Stomach smooth muscle (tissue), 2 donors: ENCODE data around the gene HMGCLL1.

ENCODE experiments used
- H3K27ac ChIP-seq: one replicate; pipeline ENCODE4 v1.7.0; 2013; ENCODE audit warnings: mild to moderate bottlenecking, low read length, inconsistent platforms
- H3K27me3 ChIP-seq, 2 donors: one replicate each; pipeline ENCODE4 v1.7.0; 2013; ENCODE audit warnings: low read length in 2 of 2; ENCODE audit not compliant: insufficient read depth in 2 of 2, control insufficient read depth in 1 of 2
- H3K36me3 ChIP-seq, 2 donors: one replicate each; pipeline ENCODE4 v1.7.0; 2013; ENCODE audit warnings: low read length in 2 of 2; ENCODE audit not compliant: control insufficient read depth in 2 of 2, insufficient read depth in 2 of 2
- H3K4me1 ChIP-seq: one replicate; pipeline ENCODE4 v1.7.0; 2013; ENCODE audit warnings: low read length; ENCODE audit not compliant: control insufficient read depth, insufficient read depth
- H3K4me3 ChIP-seq, 2 donors: one replicate each; pipeline ENCODE4 v1.7.0; 2013; ENCODE audit warnings: low read length in 2 of 2
- H3K9ac ChIP-seq, 2 donors: one replicate each; pipeline ENCODE4 v1.7.0; 2013; ENCODE audit warnings: low read length in 2 of 2, mild to moderate bottlenecking in 1 of 2
- H3K9me3 ChIP-seq, 2 donors: one replicate each; pipeline ENCODE4 v1.7.0; 2013; ENCODE audit warnings: low read length in 2 of 2; ENCODE audit not compliant: control insufficient read depth in 2 of 2
- donor health status: healthy.
- donor health status: Pancreatic carcinoma.

The HMGCLL1 gene

DNA sequence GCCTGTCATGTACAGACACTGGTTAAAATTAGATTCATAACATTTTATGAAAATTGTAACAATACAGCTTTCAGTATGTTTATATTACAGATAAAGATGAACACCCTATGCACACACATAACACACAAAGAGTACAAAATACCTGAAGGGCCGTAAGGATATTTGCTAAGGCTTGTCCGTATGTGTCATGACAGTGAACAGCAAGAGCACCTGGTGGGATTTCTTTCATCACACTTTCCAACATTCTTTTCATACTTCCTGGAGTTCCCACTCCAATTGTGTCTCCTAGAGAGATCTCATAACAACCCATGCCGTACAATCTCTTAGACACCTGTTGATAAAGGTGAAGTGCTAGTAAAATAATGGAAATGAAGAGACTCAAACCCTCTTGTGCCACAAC, 83.7 kb downstream of the HMGCLL1 start:
- no peak overlapping the region for H3K4me3 ChIP-seq
- H3K27me3 ChIP-seq: no peaks in the 10 kb centered on the region
- H3K4me1 ChIP-seq: no peaks in the 10 kb centered on the region
- H3K9me3 ChIP-seq: no peaks in the 10 kb centered on the region
- H3K36me3 ChIP-seq: no peaks in the 10 kb centered on the region
- no peak overlapping the region for H3K27ac ChIP-seq
- H3K9ac ChIP-seq: no peak overlapping the region

- Histone ChIP-seq H3K4me3 (no peak overlapping the region), H3K36me3 (no peaks in the 10 kb centered on the region), H3K27ac (no peak overlapping the region), H3K9ac (no peak overlapping the region), H3K27me3 (no peaks in the 10 kb centered on the region), H3K4me1 (no peaks in the 10 kb centered on the region), H3K9me3 (no peaks in the 10 kb centered on the region)
Measured at GRCh38 chr6:55494411-55494810, 84.6 kb downstream of the HMGCLL1 start.

- Histone ChIP-seq H3K27me3 (no peaks in the 10 kb centered on the region), H3K9ac (no peak overlapping the region), H3K4me3 (no peak overlapping the region), H3K4me1 (no peaks in the 10 kb centered on the region), H3K27ac (no peak overlapping the region), H3K9me3 (peaks cover 0 to 4% of the 10 kb centered on the region in 2 donors), H3K36me3 (no peaks in the 10 kb centered on the region)
Measured at GRCh38 chr6:55492259-55492658, 86.7 kb downstream of the HMGCLL1 start.

GRCh38 chr6:55490871-55491270, 88.1 kb downstream of the HMGCLL1 start:
- Histone ChIP-seq H3K36me3 (no peaks in the 10 kb centered on the region), H3K27me3 (no peaks in the 10 kb centered on the region), H3K9ac (no peak overlapping the region)

GRCh38 chr6:55474382-55474781, 104.6 kb downstream of the HMGCLL1 start:
- H3K36me3 ChIP-seq: no peaks in the 10 kb centered on the region
- no peak overlapping the region for H3K27ac ChIP-seq
- no peak overlapping the region for H3K9ac ChIP-seq
- H3K4me1 ChIP-seq: no peaks in the 10 kb centered on the region
- H3K27me3 ChIP-seq: no peaks in the 10 kb centered on the region
- no peak overlapping the region for H3K4me3 ChIP-seq
- H3K9me3 ChIP-seq: no peaks in the 10 kb centered on the region

More at GRCh38 chr6:55490871-55491270, 88.1 kb downstream of the HMGCLL1 start:
- Histone ChIP-seq H3K4me1 (no peaks in the 10 kb centered on the region), H3K4me3 (no peak overlapping the region), H3K9me3 (peaks cover 0 to 4% of the 10 kb centered on the region in 2 donors), H3K27ac (no peak overlapping the region)

GRCh38 chr6:55473722-55474121, 105.3 kb downstream of the HMGCLL1 start:
- Histone ChIP-seq H3K27me3 (no peaks in the 10 kb centered on the region), H3K9ac (no peak overlapping the region), H3K36me3 (no peaks in the 10 kb centered on the region), H3K9me3 (no peaks in the 10 kb centered on the region), H3K4me1 (no peaks in the 10 kb centered on the region), H3K27ac (no peak overlapping the region), H3K4me3 (no peak overlapping the region)

DNA sequence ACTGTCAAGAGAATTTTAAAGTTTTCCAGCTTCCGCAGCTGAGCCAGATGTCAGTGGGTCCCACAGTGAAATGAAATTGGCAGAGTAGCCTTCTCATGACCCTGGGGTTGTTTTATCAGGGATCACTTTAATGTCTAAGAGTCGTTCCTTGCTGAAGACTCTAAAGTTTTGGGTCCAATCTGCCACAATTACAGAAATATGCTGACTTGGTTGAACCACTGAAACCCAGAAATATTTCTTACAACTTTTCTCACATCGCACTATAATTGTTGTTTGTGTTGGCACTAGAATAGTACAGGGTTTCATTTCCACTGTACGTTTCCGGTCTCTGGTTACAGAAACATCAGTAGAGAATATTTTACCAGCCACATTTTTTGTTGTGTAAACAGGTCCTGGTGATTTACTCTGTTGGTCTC, 109.0 kb downstream of the HMGCLL1 start:
- H3K36me3 ChIP-seq: no peaks in the 10 kb centered on the region
- no peaks in the 10 kb centered on the region for H3K27me3 ChIP-seq
- no peak overlapping the region for H3K9ac ChIP-seq
- no peaks in the 10 kb centered on the region for H3K4me1 ChIP-seq
- no peak overlapping the region for H3K4me3 ChIP-seq
- H3K9me3 ChIP-seq: no peaks in the 10 kb centered on the region
- no peak overlapping the region for H3K27ac ChIP-seq

- H3K9me3 ChIP-seq: no peaks in the 10 kb centered on the region
- no peak overlapping the region for H3K9ac ChIP-seq
- no peak overlapping the region for H3K27ac ChIP-seq
- no peak overlapping the region for H3K4me3 ChIP-seq
- H3K27me3 ChIP-seq: no peaks in the 10 kb centered on the region
- no peaks in the 10 kb centered on the region for H3K4me1 ChIP-seq
- H3K36me3 ChIP-seq: no peaks in the 10 kb centered on the region
Measured at GRCh38 chr6:55456016-55456415, 123.0 kb downstream of the HMGCLL1 start.

GRCh38 chr6:55450005-55450404, 129.0 kb downstream of the HMGCLL1 start:
- H3K9me3 ChIP-seq: no peaks in the 10 kb centered on the region
- no peak overlapping the region for H3K9ac ChIP-seq
- H3K4me1 ChIP-seq: no peaks in the 10 kb centered on the region
- no peaks in the 10 kb centered on the region for H3K27me3 ChIP-seq
- no peak overlapping the region for H3K27ac ChIP-seq
- no peaks in the 10 kb centered on the region for H3K36me3 ChIP-seq
- H3K4me3 ChIP-seq: no peak overlapping the region

DNA sequence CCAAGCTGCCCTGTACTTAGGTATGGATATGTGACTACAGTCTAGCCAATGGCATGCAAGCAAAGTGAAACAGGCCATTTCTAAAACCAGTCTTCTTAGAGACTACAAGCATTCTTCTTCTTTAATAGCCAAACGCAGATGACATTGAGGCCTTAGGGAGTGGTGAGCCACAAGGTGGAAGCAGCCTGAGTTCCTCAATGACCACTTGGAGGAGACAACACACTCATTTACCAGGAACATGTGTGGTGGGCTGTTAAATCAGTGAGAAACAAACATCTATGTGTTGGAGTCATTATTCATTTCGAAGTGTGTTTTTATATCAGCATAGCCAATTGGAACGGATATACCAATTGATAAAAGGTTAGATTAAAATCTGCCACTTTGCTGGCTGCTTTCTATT, 129.8 kb downstream of the HMGCLL1 start:
- no peaks in the 10 kb centered on the region for H3K27me3 ChIP-seq
- no peak overlapping the region for H3K27ac ChIP-seq
- no peaks in the 10 kb centered on the region for H3K36me3 ChIP-seq
- no peaks in the 10 kb centered on the region for H3K4me1 ChIP-seq
- no peak overlapping the region for H3K9ac ChIP-seq
- H3K4me3 ChIP-seq: no peak overlapping the region
- H3K9me3 ChIP-seq: no peaks in the 10 kb centered on the region

- no peaks in the 10 kb centered on the region for H3K9me3 ChIP-seq
- no peak overlapping the region for H3K4me3 ChIP-seq
- H3K4me1 ChIP-seq: no peaks in the 10 kb centered on the region
- H3K9ac ChIP-seq: no peak overlapping the region
- H3K27ac ChIP-seq: no peak overlapping the region
- no peaks in the 10 kb centered on the region for H3K27me3 ChIP-seq
- no peaks in the 10 kb centered on the region for H3K36me3 ChIP-seq
Measured at GRCh38 chr6:55448451-55448850, 130.5 kb downstream of the HMGCLL1 start.
